HCT116 (cell line): ENCODE measurements around the gene SPG7. TPM values are rescaled to one million over a fixed set of nuclear protein-coding genes. Genes with fewer than 3 reads are reported as not detected.
A peak's percentile ranks its signal among the peaks of the same experiment; 100 is the strongest.

Experiments used
- ATAC-seq: fragments of 200-7000 bp; cut with Tn5 transposase; 2 replicates; pipeline ENCODE4 v1.9.1; 2020; ENCODE audit warnings: mild to moderate bottlenecking, moderate library complexity
- BruUV-seq: library from RNA; stranded (reverse); fragments of 400-500 nt; replicated peaks from 2 replicates; lab custom pipeline; 2021; lab: Mats Ljungman, UMichigan
- CTCF ChIA-PET: fragments of 300-600 bp; sonication (Branson Sonifier 250); formaldehyde crosslinking; loops from one replicate; lab custom pipeline; 2021; ENCODE audit warnings: antibody characterized with exemption; lab: Charles Lee
- POLR2A ChIA-PET: fragments of 300-600, 350-600 bp; sonication (Branson Sonifier 250); formaldehyde crosslinking; loops from one replicate; lab custom pipeline; 2021; ENCODE audit warnings: antibody characterized with exemption; lab: Charles Lee
- RAD21 ChIA-PET, 2 experiments: fragments of 300-600 bp; sonication (Branson Sonifier 250); formaldehyde crosslinking; loops; one replicate each; lab custom pipeline; 2023; ENCODE audit warnings: low total read pairs in 2 of 2; ENCODE audit not compliant: uncharacterized antibody in 2 of 2, unreplicated experiment in 2 of 2, low non-redundant PET in 1 of 2; lab: Charles Lee
- DNase-seq: peaks from one replicate; pipeline ENCODE4 v3.0.0-alpha.2; 2010; ENCODE audit warnings: low read depth, low spot score
- H2AFZ ChIP-seq: fragments of 200-600 bp; shearing (Covaris generic), sonication (generic); 2 replicates; pipeline ENCODE4 v1.6.1; 2017; ENCODE audit warnings: low read depth, mixed run types, mixed read lengths, antibody characterized with exemption, low read length; ENCODE audit not compliant: poor library complexity, severe bottlenecking
- H3K27ac ChIP-seq: 2 replicates; pipeline ENCODE4 v1.5.1; 2012; ENCODE audit warnings: low read depth, low read length
- H3K27me3 ChIP-seq: fragments of 200-600 bp; sonication (generic); 2 replicates; pipeline ENCODE4 v1.6.1; 2016; ENCODE audit warnings: mixed run types, low read length, mixed read lengths; ENCODE audit not compliant: insufficient read depth
- H3K36me3 ChIP-seq, 2 experiments: fragments of 200-500 bp in 1 of 2; fragments of 200-600 bp in 1 of 2; sonication (Bioruptor generic) in 1 of 2; sonication (generic) in 1 of 2; 2 replicates each; pipeline versions ENCODE4 v1.5.1 to v1.6.1; 2014 to 2016; ENCODE audit warnings: low read length in 2 of 2, inconsistent platforms in 1 of 2, mixed read lengths in 1 of 2, mixed run types in 1 of 2; ENCODE audit not compliant: insufficient read depth in 2 of 2, control insufficient read depth in 1 of 2
- H3K4me1 ChIP-seq, 2 experiments: fragments of 200-600 bp in 1 of 2; sonication (generic) in 1 of 2; 2 replicates each; pipeline versions ENCODE4 v1.5.1 to v1.6.1; 2012 to 2017; ENCODE audit warnings: low read length in 2 of 2, inconsistent platforms in 1 of 2, mild to moderate bottlenecking in 1 of 2, mixed read lengths in 1 of 2, mixed run types in 1 of 2, moderate library complexity in 1 of 2; ENCODE audit not compliant: insufficient read depth in 2 of 2, control insufficient read depth in 1 of 2
- H3K4me2 ChIP-seq: fragments of 200-600 bp; sonication (generic); 2 replicates; pipeline ENCODE4 v1.6.1; 2017; ENCODE audit warnings: mixed run types, low read length, mixed read lengths
- H3K4me3 ChIP-seq, 2 experiments: fragments of 200-600 bp in 1 of 2; sonication (generic) in 1 of 2; replicated peaks in 1 of 2; 2 replicates each; pipeline ENCODE4 v1.5.1; 2011 to 2016; ENCODE audit warnings: low read length in 2 of 2, control low read depth in 1 of 2, low read depth in 1 of 2, mild to moderate bottlenecking in 1 of 2, mixed read lengths in 1 of 2, mixed run types in 1 of 2
- H3K79me2 ChIP-seq: fragments of 200-600 bp; sonication (generic); 2 replicates; pipeline ENCODE4 v1.6.1; 2017; ENCODE audit warnings: mild to moderate bottlenecking, mixed run types, low read length, moderate library complexity, mixed read lengths; ENCODE audit not compliant: insufficient read depth
- H3K9ac ChIP-seq: fragments of 200-600 bp; sonication (generic); 2 replicates; pipeline ENCODE4 v1.6.1; 2016; ENCODE audit warnings: low read length, mixed read lengths
- H3K9me2 ChIP-seq: fragments of 200-600 bp; sonication (generic), shearing (Covaris generic); 2 replicates; pipeline ENCODE4 v1.6.1; 2017; ENCODE audit warnings: mixed run types, mild to moderate bottlenecking, moderate library complexity; ENCODE audit not compliant: insufficient read depth
- H3K9me3 ChIP-seq, 2 experiments: fragments of 200-500 bp in 1 of 2; fragments of 200-600 bp in 1 of 2; sonication (Bioruptor generic) in 1 of 2; sonication (generic) in 1 of 2; 2 replicates each; pipeline ENCODE4 v1.6.1; 2014 to 2017; ENCODE audit warnings: low read length in 2 of 2, mixed read lengths in 2 of 2, inconsistent platforms in 1 of 2, low read depth in 1 of 2, mild to moderate bottlenecking in 1 of 2, mixed run types in 1 of 2, moderate library complexity in 1 of 2; ENCODE audit not compliant: control insufficient read depth in 1 of 2, insufficient read depth in 1 of 2
- H4K20me1 ChIP-seq: fragments of 200-600 bp; sonication (generic), shearing (Covaris generic); 2 replicates; pipeline ENCODE4 v1.6.1; 2017; ENCODE audit warnings: mixed run types, mild to moderate bottlenecking, moderate library complexity; ENCODE audit not compliant: insufficient read depth
- CTCF ChIP-seq, 3 experiments: fragments of 200-600 bp in 1 of 3; sonication (generic) in 1 of 3; IDR thresholded peaks in 2 of 3; conservative IDR thresholded peaks in 1 of 3; 2 replicates each; pipeline ENCODE4 v1.5.1; 2012 to 2017; ENCODE audit warnings: low read depth in 2 of 3, low read length in 2 of 3, antibody characterized with exemption in 1 of 3, borderline replicate concordance in 1 of 3, control low read depth in 1 of 3, mild to moderate bottlenecking in 1 of 3, mixed read lengths in 1 of 3, mixed run types in 1 of 3, moderate library complexity in 1 of 3; ENCODE audit not compliant: insufficient read depth in 1 of 3
- EZH2 ChIP-seq: fragments of 200-600 bp; sonication (generic); IDR thresholded peaks from 2 replicates; pipeline ENCODE4 v1.6.1; 2017; ENCODE audit warnings: antibody characterized with exemption, mixed run types
- TCF7L2 ChIP-seq: IDR thresholded peaks from 2 replicates; pipeline ENCODE4 v1.7.0; 2011; ENCODE audit warnings: borderline replicate concordance, inconsistent platforms; ENCODE audit not compliant: insufficient read depth, insufficient read length; ENCODE audit errors: extremely low read depth
- intact Hi-C: fragments of 100-400 bp; cut with micrococcal nuclease; formaldehyde crosslinking; loops from 2 replicates; pipeline ENCODE4 v1.10.0; 2022
- total RNA-seq: library from RNA; stranded (reverse); gene quantifications from one replicate; pipeline ENCODE4 v1.2.1, GENCODE V29; 2021; ENCODE audit not compliant: unreplicated experiment

SPG7 gene
- total RNA-seq, 1 experiment from 2014 or later: 116 TPM

GRCh38 chr16:89556750-89557689, 48.8 kb downstream of the SPG7 start:
- Histone ChIP-seq H3K36me3 (peaks cover 12 to 26% of the 10 kb centered on the region in 2 experiments), H3K9ac (no peak overlapping the region), H3K4me2 (no peak overlapping the region), H3K9me3 (no peaks in the 10 kb centered on the region), H2AFZ (no peak overlapping the region), H3K9me2 (no peaks in the 10 kb centered on the region), H3K79me2 (peaks cover 23% of the 10 kb centered on the region), H3K27ac (peak overlapping the region; percentile 30; the same call in 1 of the 2 replicates), H3K4me3 (no peak overlapping the region), H3K4me1 (peaks cover 16 to 32% of the 10 kb centered on the region in 2 experiments), H4K20me1 (peaks cover 7% of the 10 kb centered on the region; the same call in 1 of the 2 replicates)
- intact Hi-C loops: loop anchor here (1.0 to 5.0 kb wide), 4 partner anchors 50 to 316 kb away; partner anchors contain the start of genes ANKRD11 and SPG7
- ATAC-seq: peak; percentile 65
- DNase-seq: peak; percentile 77
- ChIA-PET POLR2A (no interaction called here), CTCF (interaction anchor here (0.6 to 2.2 kb wide), 6 partner anchors 9 to 309 kb away, joined by 3 to 11 read pairs (median 3); no protein-coding TSS in a partner anchor), RAD21 (interaction anchor here in 1 of 2 experiments (0.6 kb wide), 1 partner anchor 260 kb away, joined by 4 read pairs; no protein-coding TSS in a partner anchor)
- no TSS peak for BruUV-seq
- peak; percentile 64 for TF ChIP-seq TCF7L2
- no peak for TF ChIP-seq EZH2
- peak in 2 of 3 experiments; percentile 95 to 99; a peak in 4 of 6 replicates for TF ChIP-seq CTCF (IDR thresholded peaks at IDR 0.05 in 2 of 3, conservative IDR thresholded peaks at IDR 0.05 in 1 of 3; ENCODE audit: borderline replicate concordance in 1 of 3, insufficient read depth in 1 of 3, low read depth in 2 of 3, low read length in 2 of 3)
- TF ChIP-seq, all 23 proteins: peak for 2
- no peaks in the 10 kb centered on the region for H3K27me3 ChIP-seq
